MM.1S (cell line): Measurements from ENCODE around the gene NPC1L1.

ENCODE experiments used
- EZH2phosphoT487 ChIP-seq: fragments of 300-600 bp; sonication (generic); IDR thresholded peaks from 2 replicates; pipeline ENCODE4 v1.6.1; 2018; ENCODE audit warnings: antibody characterized with exemption, low read length
- TF ChIP-seq, protein P1 (sequence below): fragments of 300-600 bp; sonication (generic); IDR thresholded peaks from 2 replicates; pipeline ENCODE4 v1.5.1; 2016; ENCODE audit warnings: antibody characterized with exemption, low read length, mixed read lengths

DNA sequence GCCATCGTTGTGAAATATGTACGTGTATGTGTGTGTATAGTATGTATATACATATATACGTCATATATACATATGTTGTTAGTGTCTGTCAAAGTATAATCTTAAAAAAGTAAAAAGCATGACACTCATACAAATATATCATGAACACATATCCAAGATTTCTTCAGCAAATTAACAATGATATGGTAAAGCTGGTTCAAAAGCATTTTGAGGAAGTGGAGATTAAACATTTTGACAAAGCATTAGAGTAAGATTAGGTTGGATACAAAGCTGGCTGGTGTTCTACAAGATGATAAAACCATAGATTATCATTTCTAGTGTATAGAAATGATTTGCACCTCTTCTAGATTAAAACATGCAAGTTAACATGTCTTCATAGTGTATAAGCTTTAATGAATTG, 49.9 kb downstream of the NPC1L1 start:
- TF ChIP-seq, protein P1, sequence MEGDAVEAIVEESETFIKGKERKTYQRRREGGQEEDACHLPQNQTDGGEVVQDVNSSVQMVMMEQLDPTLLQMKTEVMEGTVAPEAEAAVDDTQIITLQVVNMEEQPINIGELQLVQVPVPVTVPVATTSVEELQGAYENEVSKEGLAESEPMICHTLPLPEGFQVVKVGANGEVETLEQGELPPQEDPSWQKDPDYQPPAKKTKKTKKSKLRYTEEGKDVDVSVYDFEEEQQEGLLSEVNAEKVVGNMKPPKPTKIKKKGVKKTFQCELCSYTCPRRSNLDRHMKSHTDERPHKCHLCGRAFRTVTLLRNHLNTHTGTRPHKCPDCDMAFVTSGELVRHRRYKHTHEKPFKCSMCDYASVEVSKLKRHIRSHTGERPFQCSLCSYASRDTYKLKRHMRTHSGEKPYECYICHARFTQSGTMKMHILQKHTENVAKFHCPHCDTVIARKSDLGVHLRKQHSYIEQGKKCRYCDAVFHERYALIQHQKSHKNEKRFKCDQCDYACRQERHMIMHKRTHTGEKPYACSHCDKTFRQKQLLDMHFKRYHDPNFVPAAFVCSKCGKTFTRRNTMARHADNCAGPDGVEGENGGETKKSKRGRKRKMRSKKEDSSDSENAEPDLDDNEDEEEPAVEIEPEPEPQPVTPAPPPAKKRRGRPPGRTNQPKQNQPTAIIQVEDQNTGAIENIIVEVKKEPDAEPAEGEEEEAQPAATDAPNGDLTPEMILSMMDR, result no peak
- TF ChIP-seq EZH2phosphoT487, result no peak
